Hepatocyte (in vitro differentiated cells): ENCODE results near the gene CAST.

ENCODE experiments used
- CTCF ChIP-seq: fragments of 200-600 bp; sonication (generic); IDR thresholded peaks from 2 replicates; pipeline ENCODE4 v1.5.1; 2016; ENCODE audit warnings: antibody characterized with exemption, mild to moderate bottlenecking; ENCODE audit not compliant: poor library complexity
- EZH2 ChIP-seq: fragments of 200-600 bp; sonication (generic); IDR thresholded peaks from 2 replicates; pipeline ENCODE4 v1.6.1; 2016; ENCODE audit warnings: antibody characterized with exemption, mild to moderate bottlenecking, borderline replicate concordance
- EZH2phosphoT487 ChIP-seq: fragments of 200-600 bp; sonication (generic); IDR thresholded peaks from one replicate; pipeline ENCODE4 v1.6.1; 2018; ENCODE audit warnings: antibody characterized with exemption, mild to moderate bottlenecking, low read depth, moderate library complexity; ENCODE audit not compliant: unreplicated experiment, severe bottlenecking

- no peak for TF ChIP-seq CTCF
- no peak for TF ChIP-seq EZH2
- TF ChIP-seq EZH2phosphoT487: no peak
Observed at GRCh38 chr5:96785326-96786109, 123.3 kb downstream of the CAST start.
